B cell (primary cell): Measurements from ENCODE around the gene SEC61B. TPM values are rescaled to one million over a fixed set of nuclear protein-coding genes. Genes with fewer than 3 reads are reported as not detected.

Experiments
- ATAC-seq: fragments of 200-7000 bp; cut with Tn5 transposase; one replicate; pipeline ENCODE4 v1.10.0; 2021; ENCODE audit warnings: low read depth, mild to moderate bottlenecking, moderate number of reproducible peaks, moderate library complexity
- CTCF ChIA-PET: fragments of 350-600 bp; sonication (Branson Sonifier 250); formaldehyde crosslinking; loops from one replicate; lab custom pipeline; 2021; ENCODE audit warnings: antibody characterized with exemption, inconsistent platforms; lab: Charles Lee
- POLR2A ChIA-PET: fragments of 350-600 bp; sonication (Branson Sonifier 250); formaldehyde crosslinking; loops from one replicate; lab custom pipeline; 2021; ENCODE audit warnings: antibody characterized with exemption; lab: Charles Lee
- DNase-seq: peaks from one replicate; pipeline ENCODE4 v3.0.0; 2013
- H2AFZ ChIP-seq: 2 replicates; pipeline ENCODE4 v1.6.1; 2012; ENCODE audit warnings: mild to moderate bottlenecking, low read depth, low read length; ENCODE audit not compliant: insufficient read depth, poor library complexity, severe bottlenecking
- H3K27ac ChIP-seq, 2 donors: 1 replicate in 1 of 2; 2 replicates in 1 of 2; pipeline ENCODE4 v1.5.1; 2012 to 2013; ENCODE audit warnings: low read length in 2 of 2, mild to moderate bottlenecking in 2 of 2, moderate library complexity in 1 of 2
- H3K27me3 ChIP-seq, 4 experiments: fragments of 200-600 bp in 1 of 4; sonication (generic) in 1 of 4; replicated peaks in 1 of 4; 1 replicate in 2 of 4; 2 replicates in 2 of 4; pipeline versions ENCODE4 v1.6.1 to v1.7.0; 2013 to 2016; ENCODE audit warnings: low read length in 3 of 4, mild to moderate bottlenecking in 2 of 4, mixed read lengths in 1 of 4, moderate library complexity in 1 of 4; ENCODE audit not compliant: insufficient read depth in 4 of 4, control insufficient read depth in 3 of 4; ENCODE audit errors: control extremely low read depth in 1 of 4
- H3K36me3 ChIP-seq, 2 experiments: replicated peaks in 1 of 2; 1 replicate in 1 of 2; 2 replicates in 1 of 2; pipeline versions ENCODE4 v1.6.1 to v1.7.1; 2013; ENCODE audit warnings: low read length in 1 of 2; ENCODE audit not compliant: insufficient read depth in 2 of 2, control insufficient read depth in 1 of 2; ENCODE audit errors: control extremely low read depth in 1 of 2, extremely low read depth in 1 of 2
- H3K4me1 ChIP-seq, 2 donors: fragments of 200-600 bp in 1 of 2; sonication (generic) in 1 of 2; 1 replicate in 1 of 2; 2 replicates in 1 of 2; pipeline versions ENCODE4 v1.5.1 to v1.6.1; 2013 to 2017; ENCODE audit warnings: low read length in 2 of 2; ENCODE audit not compliant: control insufficient read depth in 2 of 2, insufficient read depth in 2 of 2
- H3K4me2 ChIP-seq: replicated peaks from 2 replicates; pipeline ENCODE3; 2012; ENCODE audit warnings: mild to moderate bottlenecking, low read depth, low read length; ENCODE audit not compliant: poor library complexity, severe bottlenecking
- H3K4me3 ChIP-seq, 5 experiments: fragments of 200-600 bp in 1 of 5; sonication (generic) in 1 of 5; 1 replicate in 3 of 5; 2 replicates in 2 of 5; pipeline versions ENCODE4 v1.5.1 to v1.7.0; 2011 to 2016; ENCODE audit warnings: low read length in 4 of 5, mild to moderate bottlenecking in 4 of 5, low read depth in 2 of 5, control low read depth in 1 of 5, moderate library complexity in 1 of 5; ENCODE audit not compliant: insufficient read depth in 1 of 5; ENCODE audit errors: control extremely low read depth in 1 of 5, extremely low read depth in 1 of 5
- H3K79me2 ChIP-seq: fragments of 200-600 bp; sonication (generic); one replicate; pipeline ENCODE4 v1.6.0; 2016; ENCODE audit warnings: low read length; ENCODE audit not compliant: control insufficient read depth, insufficient read depth
- H3K9ac ChIP-seq: fragments of 200-600 bp; sonication (generic); 2 replicates; pipeline ENCODE4 v1.6.1; 2017; ENCODE audit warnings: mild to moderate bottlenecking, low read length, moderate library complexity
- H3K9me3 ChIP-seq, 3 donors: one replicate each; pipeline versions ENCODE4 v1.6.1 to v1.7.1; 2013; ENCODE audit warnings: low read length in 2 of 3; ENCODE audit not compliant: control insufficient read depth in 2 of 3, insufficient read depth in 1 of 3; ENCODE audit errors: control extremely low read depth in 1 of 3
- H4K20me1 ChIP-seq: 2 replicates; pipeline ENCODE4 v1.6.0; 2012; ENCODE audit warnings: mild to moderate bottlenecking, low read length; ENCODE audit not compliant: insufficient read depth, control insufficient read depth, poor library complexity, severe bottlenecking
- H3K27ac Mint-ChIP-seq: one replicate; pipeline ENCODE4 v1.8.0; 2021; ENCODE audit warnings: mixed read lengths
- H3K27me3 Mint-ChIP-seq: one replicate; pipeline ENCODE4 v1.8.0; 2021; ENCODE audit warnings: mixed read lengths
- H3K4me1 Mint-ChIP-seq: one replicate; pipeline ENCODE4 v1.8.0; 2021; ENCODE audit warnings: mixed read lengths
- H3K4me3 Mint-ChIP-seq: one replicate; pipeline ENCODE4 v1.8.0; 2021; ENCODE audit warnings: mixed read lengths
- H3K9me3 Mint-ChIP-seq: one replicate; pipeline ENCODE4 v1.8.0; 2022; ENCODE audit warnings: mixed read lengths; ENCODE audit not compliant: insufficient read depth
- EZH2 ChIP-seq: IDR thresholded peaks from 2 replicates; pipeline ENCODE4 v1.6.1; 2012; ENCODE audit warnings: borderline replicate concordance, low read depth, mild to moderate bottlenecking, moderate library complexity, low read length; ENCODE audit not compliant: insufficient read depth, poor library complexity, severe bottlenecking
- WGBS: methylation state at CpG from one replicate; pipeline ENCODE4 v1.1.5; 2013; ENCODE audit warnings: missing lambda C conversion rate; ENCODE audit not compliant: insufficient coverage; 5-methylcytosine and 5-hydroxymethylcytosine counted together
- intact Hi-C: fragments of 100-400 bp; cut with micrococcal nuclease; formaldehyde crosslinking; loops from one replicate; pipeline ENCODE4 v1.10.0; 2022
- polyA plus RNA-seq: library from polyadenylated mRNA; depleted of rRNA; stranded (reverse); fragments of >200 nt; gene quantifications from 2 replicates; pipeline ENCODE4 v1.2.3, GENCODE V29; 2012
- total RNA-seq, 2 donors: library from RNA; stranded (reverse); fragments of 120-200 nt in 1 of 2; gene quantifications; 1 replicate in 1 of 2; 2 replicates in 1 of 2; pipeline versions ENCODE4 v1.2.3 to v1.2.4, GENCODE V29; 2013 to 2022
- TF ChIP-seq, protein P1 (sequence below): fragments of 200-600 bp; IDR thresholded peaks from one replicate; pipeline ENCODE4 v1.8.0; 2022; ENCODE audit warnings: antibody characterized with exemption, mild to moderate bottlenecking

The SEC61B gene
- total and polyA plus RNA-seq, 2 donors (not counting 1 experiment from before 2014, with no cell fraction given), result 70.2 to 92.1 TPM

GRCh38 chr9:99213197-99213596, 8.9 kb upstream of the SEC61B start:
- Histone ChIP-seq H3K4me2 (peak overlapping the region; percentile 0), H3K9ac (no peak overlapping the region), H3K27ac (peak overlapping the region in 1 of 2 donors; percentile 3), H3K27me3 (peaks cover 0 to 3% (median 0%) of the 10 kb centered on the region in 4 experiments), H3K9me3 (peaks cover 0 to 15% (median 4%) of the 10 kb centered on the region in 3 donors), H3K36me3 (peaks cover 0 to 9% of the 10 kb centered on the region in 2 experiments), H3K79me2 (peaks cover 19% of the 10 kb centered on the region), H3K4me1 (peaks cover 9 to 10% of the 10 kb centered on the region in 2 donors), H2AFZ (no peak overlapping the region), H3K4me3 (no peak overlapping the region), H4K20me1 (peaks cover 34% of the 10 kb centered on the region)
- POLR2A ChIA-PET, result interaction anchor here (1.2 kb wide), 1 partner anchor 9 kb away, joined by 3 read pairs; the partner anchor contains the start of gene SEC61B
- Mint-ChIP-seq H3K27me3 (no peaks in the 10 kb centered on the region), H3K9me3 (peaks cover 6% of the 10 kb centered on the region), H3K4me1 (peaks cover 30% of the 10 kb centered on the region), H3K4me3 (no peak overlapping the region), H3K27ac (no peak overlapping the region)
- TF ChIP-seq, protein P1, sequence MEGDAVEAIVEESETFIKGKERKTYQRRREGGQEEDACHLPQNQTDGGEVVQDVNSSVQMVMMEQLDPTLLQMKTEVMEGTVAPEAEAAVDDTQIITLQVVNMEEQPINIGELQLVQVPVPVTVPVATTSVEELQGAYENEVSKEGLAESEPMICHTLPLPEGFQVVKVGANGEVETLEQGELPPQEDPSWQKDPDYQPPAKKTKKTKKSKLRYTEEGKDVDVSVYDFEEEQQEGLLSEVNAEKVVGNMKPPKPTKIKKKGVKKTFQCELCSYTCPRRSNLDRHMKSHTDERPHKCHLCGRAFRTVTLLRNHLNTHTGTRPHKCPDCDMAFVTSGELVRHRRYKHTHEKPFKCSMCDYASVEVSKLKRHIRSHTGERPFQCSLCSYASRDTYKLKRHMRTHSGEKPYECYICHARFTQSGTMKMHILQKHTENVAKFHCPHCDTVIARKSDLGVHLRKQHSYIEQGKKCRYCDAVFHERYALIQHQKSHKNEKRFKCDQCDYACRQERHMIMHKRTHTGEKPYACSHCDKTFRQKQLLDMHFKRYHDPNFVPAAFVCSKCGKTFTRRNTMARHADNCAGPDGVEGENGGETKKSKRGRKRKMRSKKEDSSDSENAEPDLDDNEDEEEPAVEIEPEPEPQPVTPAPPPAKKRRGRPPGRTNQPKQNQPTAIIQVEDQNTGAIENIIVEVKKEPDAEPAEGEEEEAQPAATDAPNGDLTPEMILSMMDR, result no peak
- no peak for TF ChIP-seq EZH2
- DNase-seq (peak; percentile 23), ATAC-seq (peak; percentile 21)
- WGBS, result no CpG with 5 or more reads among the region's 1 CpG
- intact Hi-C loops, result no loop called here
- CTCF ChIA-PET, result interaction anchor here (1.3 to 3.5 kb wide), 2 partner anchors 28 to 804 kb away, joined by 3 to 13 read pairs; no protein-coding TSS in a partner anchor

DNA sequence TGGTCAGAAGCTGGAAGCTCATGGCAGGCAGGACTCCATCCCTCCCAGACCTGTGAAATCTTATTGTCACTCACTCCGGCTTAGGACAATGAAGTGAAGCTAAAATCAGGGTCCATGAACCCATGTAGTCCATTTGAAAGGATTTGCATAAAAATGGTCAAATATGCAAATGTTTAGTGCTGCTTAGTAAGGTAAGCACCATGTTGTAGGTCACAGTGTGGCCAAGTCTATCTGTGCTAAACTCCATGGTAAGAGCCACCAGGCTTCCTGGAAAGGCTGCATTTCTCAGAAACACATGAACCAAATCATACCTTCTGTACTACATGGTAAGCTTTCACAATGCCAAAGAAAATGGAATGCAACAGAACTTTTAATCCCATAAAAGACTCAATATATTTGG, 6.0 kb upstream of the SEC61B start:
- H3K36me3 ChIP-seq, result peaks cover 0 to 14% of the 10 kb centered on the region in 2 experiments
- H4K20me1 ChIP-seq, result peaks cover 48% of the 10 kb centered on the region
- peaks cover 0 to 14% (median 0%) of the 10 kb centered on the region in 3 donors for H3K9me3 ChIP-seq
- no peak overlapping the region for H3K9ac ChIP-seq
- H3K27ac Mint-ChIP-seq, result no peak overlapping the region
- ATAC-seq (no peak), DNase-seq (no peak)
- H3K9me3 Mint-ChIP-seq, result no peaks in the 10 kb centered on the region
- H3K4me1 ChIP-seq, result peaks cover 22 to 24% of the 10 kb centered on the region in 2 donors
- H3K27ac ChIP-seq, result no peak overlapping the region
- H3K4me3 ChIP-seq, result no peak overlapping the region
- no peak overlapping the region for H3K4me3 Mint-ChIP-seq
- ChIA-PET CTCF (interaction anchor here (2.4 to 3.5 kb wide), 2 partner anchors 16 to 31 kb away, joined by 12 to 13 read pairs; no protein-coding TSS in a partner anchor), POLR2A (no interaction called here)
- intact Hi-C loops, result no loop called here
- H3K79me2 ChIP-seq, result peaks cover 45% of the 10 kb centered on the region
- peaks cover 53% of the 10 kb centered on the region for H3K4me1 Mint-ChIP-seq
- H2AFZ ChIP-seq, result no peak overlapping the region
- H3K27me3 ChIP-seq, result peaks cover 0 to 3% (median 0%) of the 10 kb centered on the region in 4 experiments
- H3K4me2 ChIP-seq, result no peak overlapping the region
- H3K27me3 Mint-ChIP-seq, result no peaks in the 10 kb centered on the region
- no peak for TF ChIP-seq EZH2
- TF ChIP-seq, protein P1, result no peak
- no CpG with 5 or more reads among the region's 1 CpG for WGBS
